Panc1 (cell line): Measurements from ENCODE around the gene SLC9A8. TPM values are rescaled to one million over a fixed set of nuclear protein-coding genes. Genes with fewer than 3 reads are reported as not detected.
A peak's percentile ranks its signal among the peaks of the same experiment; 100 is the strongest.

ENCODE experiments used
- ATAC-seq: fragments of 200-7000 bp; cut with Tn5 transposase; 2 replicates; pipeline ENCODE4 v1.9.1; 2020; ENCODE audit warnings: mild to moderate bottlenecking, moderate library complexity
- BruUV-seq: library from RNA; stranded (reverse); fragments of 400-500 nt; replicated peaks from 2 replicates; lab custom pipeline; 2021; lab: Mats Ljungman, UMichigan
- CTCF ChIA-PET: fragments of 300-600 bp; sonication (Branson Sonifier 250); formaldehyde crosslinking; loops from one replicate; lab custom pipeline; 2022; ENCODE audit warnings: antibody characterized with exemption; lab: Charles Lee
- POLR2A ChIA-PET: fragments of 300-600 bp; sonication (Branson Sonifier 250); formaldehyde crosslinking; loops from one replicate; lab custom pipeline; 2022; ENCODE audit warnings: antibody characterized with exemption; lab: Charles Lee
- DNase-seq: peaks from one replicate; pipeline ENCODE4 v3.0.0-alpha.2; 2010; ENCODE audit warnings: low read depth, low spot score
- H3K27ac ChIP-seq: 2 replicates; pipeline ENCODE4 v1.5.1; 2011; ENCODE audit warnings: mild to moderate bottlenecking, low read length, inconsistent platforms
- H3K27me3 ChIP-seq: fragments of 200-500 bp; sonication (Bioruptor generic); 2 replicates; pipeline ENCODE4 v1.6.0; 2014; ENCODE audit warnings: low read length, inconsistent platforms; ENCODE audit not compliant: control insufficient read depth, insufficient read depth
- H3K36me3 ChIP-seq: fragments of 200-500 bp; sonication (Bioruptor generic); 2 replicates; pipeline ENCODE4 v1.5.1; 2014; ENCODE audit warnings: inconsistent platforms, mild to moderate bottlenecking, low read length, moderate library complexity; ENCODE audit not compliant: control insufficient read depth, insufficient read depth
- H3K4me1 ChIP-seq: 2 replicates; pipeline ENCODE4 v1.5.1; 2011; ENCODE audit warnings: inconsistent platforms, mild to moderate bottlenecking, low read length, moderate library complexity; ENCODE audit not compliant: control insufficient read depth, insufficient read depth
- H3K4me3 ChIP-seq, 2 experiments: 2 replicates each; pipeline ENCODE4 v1.5.1; 2011 to 2012; ENCODE audit warnings: low read depth in 2 of 2, low read length in 2 of 2, mild to moderate bottlenecking in 2 of 2, inconsistent platforms in 1 of 2, moderate library complexity in 1 of 2
- H3K9me3 ChIP-seq: fragments of 200-500 bp; sonication (Bioruptor generic); 2 replicates; pipeline ENCODE4 v1.5.1; 2014; ENCODE audit warnings: low read depth, mild to moderate bottlenecking, inconsistent platforms, low read length, moderate library complexity; ENCODE audit not compliant: control insufficient read depth, insufficient read depth
- CTCF ChIP-seq: fragments of 450-650 bp; IDR thresholded peaks from 2 replicates; pipeline ENCODE4 v1.5.1; 2017; ENCODE audit warnings: mild to moderate bottlenecking
- POLR2AphosphoS5 ChIP-seq: IDR thresholded peaks from 2 replicates; pipeline ENCODE4 v1.6.1; 2012; ENCODE audit warnings: mild to moderate bottlenecking, low read depth, low read length, moderate library complexity
- REST ChIP-seq, 2 experiments: IDR thresholded peaks; 2 replicates each; pipeline ENCODE4 v1.6.1; 2011 to 2012; ENCODE audit warnings: low read depth in 2 of 2, control low read depth in 1 of 2, low read length in 1 of 2, mild to moderate bottlenecking in 1 of 2, moderate library complexity in 1 of 2; ENCODE audit not compliant: insufficient read depth in 1 of 2
- SIN3A ChIP-seq: IDR thresholded peaks from 2 replicates; pipeline ENCODE4 v1.6.1; 2012; ENCODE audit warnings: low read depth, mild to moderate bottlenecking, low read length, moderate library complexity, borderline replicate concordance; ENCODE audit not compliant: insufficient read depth
- TCF7L2 ChIP-seq: IDR thresholded peaks from 2 replicates; pipeline ENCODE4 v1.6.1; 2011; ENCODE audit warnings: mild to moderate bottlenecking, low read depth, low read length, inconsistent platforms
- in situ Hi-C: cut with HindIII; loops from 2 replicates; pipeline ENCODE4 v1.10.0; 2016; ENCODE audit warnings: low sequenced_read_pairs, low pct_unique_long_range_greater_than_20kb
- intact Hi-C: fragments of 100-400 bp; cut with micrococcal nuclease; formaldehyde crosslinking; loops from one replicate; pipeline ENCODE4 v1.10.0; 2022; ENCODE audit not compliant: unreplicated experiment
- total RNA-seq: library from RNA; stranded (reverse); gene quantifications from one replicate; pipeline ENCODE4 v1.2.1, GENCODE V29; 2021; ENCODE audit not compliant: unreplicated experiment

The SLC9A8 gene
- total RNA-seq, 1 experiment from 2014 or later, result 6.7 TPM

- no TSS peak for BruUV-seq
- intact Hi-C loops, result loop anchor here (5.0 kb wide), 1 partner anchor 275 kb away; no protein-coding TSS in a partner anchor
- H3K36me3 ChIP-seq, result no peaks in the 10 kb centered on the region
- ATAC-seq (peak; percentile 15; the same call in 1 of the 2 replicates), DNase-seq (no peak)
- peaks cover 26% of the 10 kb centered on the region for H3K4me1 ChIP-seq
- H3K27ac ChIP-seq, result no peak overlapping the region
- no peak overlapping the region for H3K4me3 ChIP-seq
- no peaks in the 10 kb centered on the region for H3K27me3 ChIP-seq
- in situ Hi-C loops, result no loop called here
- ChIA-PET POLR2A (no interaction called here), CTCF (interaction anchor here (0.6 to 2.4 kb wide), 5 partner anchors 21 to 1756 kb away, joined by 3 to 6 read pairs (median 3); no protein-coding TSS in a partner anchor)
- TF ChIP-seq TCF7L2 (no peak), SIN3A (no peak), REST (IDR thresholded peaks at IDR 0.05; ENCODE audit: insufficient read depth in 1 of 2, low read depth in 2 of 2, low read length in 1 of 2) (no peak), CTCF (no peak), POLR2AphosphoS5 (no peak)
- no peaks in the 10 kb centered on the region for H3K9me3 ChIP-seq
These were observed 74.9 kb downstream of the SLC9A8 start for GRCh38 chr20:49887251-49888211.

- ATAC-seq, result peak; percentile 72
These were observed 75.8 kb downstream of the SLC9A8 start for GRCh38 chr20:49888212-49889000.

More at GRCh38 chr20:49888212-49889000, 75.8 kb downstream of the SLC9A8 start:
- no TSS peak for BruUV-seq
- peaks cover 35% of the 10 kb centered on the region for H3K4me1 ChIP-seq
- intact Hi-C loops, result loop anchor here (5.0 kb wide), 1 partner anchor 276 kb away; no protein-coding TSS in a partner anchor
- no peak overlapping the region for H3K4me3 ChIP-seq
- ChIA-PET CTCF (interaction anchor here (0.5 to 2.4 kb wide), 5 partner anchors 12 to 347 kb away, joined by 3 to 6 read pairs (median 5); no protein-coding TSS in a partner anchor), POLR2A (no interaction called here)
- peak; percentile 38 for DNase-seq
- TF ChIP-seq POLR2AphosphoS5 (no peak), TCF7L2 (0 out of 2 replicates have a peak, but pooled peaks have one; percentile 36), SIN3A (no peak), REST (IDR thresholded peaks at IDR 0.05; ENCODE audit: insufficient read depth in 1 of 2, low read depth in 2 of 2, low read length in 1 of 2) (no peak), CTCF (peak; percentile 95)
- no peaks in the 10 kb centered on the region for H3K9me3 ChIP-seq
- no peaks in the 10 kb centered on the region for H3K27me3 ChIP-seq
- no peaks in the 10 kb centered on the region for H3K36me3 ChIP-seq
- no peak overlapping the region for H3K27ac ChIP-seq
- in situ Hi-C loops, result no loop called here
